SK-N-SH treated with all-trans-retinoic acid at 6 μM for 48 hours (cell line): ENCODE results near the gene CHST13.

Source experiments
- ATAC-seq: fragments of 200-7000 bp; cut with Tn5 transposase; 3 replicates; pipeline ENCODE4 v1.9.1; 2020; ENCODE audit warnings: mild to moderate bottlenecking, moderate library complexity
- ARNTL ChIP-seq: fragments of 450-650 bp; formaldehyde crosslinking; IDR thresholded peaks from 2 replicates; pipeline ENCODE4 v1.5.0; 2020; ENCODE audit warnings: low read depth, mild to moderate bottlenecking, moderate library complexity, borderline replicate concordance
- BACH2 ChIP-seq: fragments of 250-450 bp; sonication (Bioruptor Pico); IDR thresholded peaks from 2 replicates; pipeline ENCODE4 v1.9.0; 2021; ENCODE audit warnings: mild to moderate bottlenecking, borderline replicate concordance
- CSDC2 ChIP-seq: fragments of 250-450 bp; sonication (Bioruptor Pico); IDR thresholded peaks from 2 replicates; pipeline ENCODE4 v1.5.0; 2020; ENCODE audit warnings: mild to moderate bottlenecking, moderate library complexity
- GLIS3 ChIP-seq: fragments of 250-450 bp; sonication (Bioruptor Pico); IDR thresholded peaks from 2 replicates; pipeline ENCODE4 v1.5.0; 2020; ENCODE audit warnings: mild to moderate bottlenecking, moderate library complexity
- ISL1 ChIP-seq: fragments of 250-450 bp; sonication (Bioruptor Pico); IDR thresholded peaks from 2 replicates; pipeline ENCODE4 v2.1.2; 2022; ENCODE audit warnings: mild to moderate bottlenecking, moderate library complexity
- OSR1 ChIP-seq: fragments of 250-450 bp; sonication (Bioruptor Pico); IDR thresholded peaks from 2 replicates; pipeline ENCODE4 v1.8.0; 2022; ENCODE audit warnings: moderate library complexity, mild to moderate bottlenecking, inconsistent platforms
- PPARA ChIP-seq: fragments of 250-450 bp; sonication (Bioruptor Pico); IDR thresholded peaks from 2 replicates; pipeline ENCODE4 v1.5.0; 2020; ENCODE audit warnings: mild to moderate bottlenecking, borderline replicate concordance
- RARB ChIP-seq: fragments of 250-450 bp; sonication (Bioruptor Pico); IDR thresholded peaks from 2 replicates; pipeline ENCODE4 v1.8.0; 2021; ENCODE audit warnings: mild to moderate bottlenecking, moderate library complexity
- SNAI2 ChIP-seq: fragments of 250-450 bp; sonication (Bioruptor Pico); IDR thresholded peaks from 2 replicates; pipeline ENCODE4 v1.5.0; 2020; ENCODE audit warnings: mild to moderate bottlenecking, moderate library complexity
- TCF4 ChIP-seq: fragments of 250-450 bp; sonication (Bioruptor Pico); IDR thresholded peaks from 2 replicates; pipeline ENCODE4 v1.8.0; 2021; ENCODE audit warnings: mild to moderate bottlenecking, moderate library complexity, borderline replicate concordance
- ZC3H10 ChIP-seq: fragments of 250-450 bp; sonication (Bioruptor Pico); IDR thresholded peaks from 2 replicates; pipeline ENCODE4 v1.5.1; 2021; ENCODE audit warnings: mild to moderate bottlenecking, moderate library complexity
- ZFP3 ChIP-seq: fragments of 250-450 bp; sonication (Bioruptor Pico); IDR thresholded peaks from 2 replicates; pipeline ENCODE4 v1.5.0; 2020; ENCODE audit warnings: mild to moderate bottlenecking, moderate library complexity
- ZFP30 ChIP-seq: fragments of 450-650 bp; formaldehyde crosslinking; IDR thresholded peaks from 2 replicates; pipeline ENCODE4 v1.5.0; 2022; ENCODE audit warnings: mild to moderate bottlenecking, moderate library complexity
- ZNF565 ChIP-seq: fragments of 450-650 bp; formaldehyde crosslinking; conservative IDR thresholded peaks from 2 replicates; pipeline ENCODE4 v1.5.0; 2020; ENCODE audit warnings: low read depth, mild to moderate bottlenecking, moderate library complexity
- ZNF70 ChIP-seq: fragments of 450-650 bp; formaldehyde crosslinking; IDR thresholded peaks from 2 replicates; pipeline ENCODE4 v1.5.0; 2020; ENCODE audit warnings: mild to moderate bottlenecking, moderate library complexity
- ZNF8 ChIP-seq: fragments of 450-650 bp; formaldehyde crosslinking; IDR thresholded peaks from 2 replicates; pipeline ENCODE4 v1.5.0; 2020; ENCODE audit warnings: mild to moderate bottlenecking, moderate library complexity
- TF ChIP-seq, protein P1 (sequence below): fragments of 250-450 bp; sonication (Bioruptor Pico); IDR thresholded peaks from 2 replicates; pipeline ENCODE4 v1.5.1; 2020; ENCODE audit warnings: low read depth, mild to moderate bottlenecking, moderate library complexity
- TF ChIP-seq, protein P2 (sequence below): fragments of 250-450 bp; sonication (Bioruptor Pico); IDR thresholded peaks from 2 replicates; pipeline ENCODE4 v1.5.1; 2021; ENCODE audit warnings: mild to moderate bottlenecking, moderate library complexity
- TF ChIP-seq, protein P3 (sequence below): fragments of 250-450 bp; sonication (Bioruptor Pico); IDR thresholded peaks from 2 replicates; pipeline ENCODE4 v1.5.0; 2020; ENCODE audit warnings: mild to moderate bottlenecking, moderate library complexity
- TF ChIP-seq, protein P4 (sequence below): fragments of 250-450 bp; sonication (Bioruptor Pico); IDR thresholded peaks from 2 replicates; pipeline ENCODE4 v1.8.0; 2020; ENCODE audit warnings: mild to moderate bottlenecking, moderate library complexity, borderline replicate concordance

The CHST13 gene

DNA sequence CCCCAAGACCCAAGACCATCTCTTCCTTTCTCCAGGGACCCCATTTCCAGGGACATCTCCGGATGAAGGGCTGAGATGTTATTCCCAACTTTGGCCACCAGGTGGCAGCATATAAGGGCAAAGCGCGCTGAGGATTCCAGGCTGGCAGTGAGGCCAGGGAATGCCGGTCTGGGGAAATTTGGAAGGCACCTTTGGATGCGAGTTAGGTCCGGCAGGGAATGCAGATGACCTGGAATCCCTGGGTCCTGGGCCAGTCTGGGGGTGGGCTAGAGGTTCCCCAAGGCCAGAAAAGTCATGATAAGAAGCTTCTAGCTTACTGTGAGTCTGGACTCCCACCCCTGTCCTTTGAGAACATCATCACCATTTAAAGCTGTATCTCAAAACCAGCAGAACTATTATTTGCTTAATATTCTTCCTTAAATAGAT lies 1.6 kb upstream of the CHST13 start:
- TF ChIP-seq, protein P1, sequence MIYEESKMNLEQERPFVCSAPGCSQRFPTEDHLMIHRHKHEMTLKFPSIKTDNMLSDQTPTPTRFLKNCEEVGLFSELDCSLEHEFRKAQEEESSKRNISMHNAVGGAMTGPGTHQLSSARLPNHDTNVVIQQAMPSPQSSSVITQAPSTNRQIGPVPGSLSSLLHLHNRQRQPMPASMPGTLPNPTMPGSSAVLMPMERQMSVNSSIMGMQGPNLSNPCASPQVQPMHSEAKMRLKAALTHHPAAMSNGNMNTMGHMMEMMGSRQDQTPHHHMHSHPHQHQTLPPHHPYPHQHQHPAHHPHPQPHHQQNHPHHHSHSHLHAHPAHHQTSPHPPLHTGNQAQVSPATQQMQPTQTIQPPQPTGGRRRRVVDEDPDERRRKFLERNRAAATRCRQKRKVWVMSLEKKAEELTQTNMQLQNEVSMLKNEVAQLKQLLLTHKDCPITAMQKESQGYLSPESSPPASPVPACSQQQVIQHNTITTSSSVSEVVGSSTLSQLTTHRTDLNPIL (CRISPR knock-in tag) = no peak
- TF ChIP-seq ZNF8 (CRISPR knock-in tag) (no peak), CSDC2 (CRISPR knock-in tag) (no peak), SNAI2 (no peak), ZFP3 (CRISPR knock-in tag) (no peak), BACH2 (CRISPR knock-in tag) (no peak), RARB (CRISPR knock-in tag) (no peak)
- TF ChIP-seq, protein P2, sequence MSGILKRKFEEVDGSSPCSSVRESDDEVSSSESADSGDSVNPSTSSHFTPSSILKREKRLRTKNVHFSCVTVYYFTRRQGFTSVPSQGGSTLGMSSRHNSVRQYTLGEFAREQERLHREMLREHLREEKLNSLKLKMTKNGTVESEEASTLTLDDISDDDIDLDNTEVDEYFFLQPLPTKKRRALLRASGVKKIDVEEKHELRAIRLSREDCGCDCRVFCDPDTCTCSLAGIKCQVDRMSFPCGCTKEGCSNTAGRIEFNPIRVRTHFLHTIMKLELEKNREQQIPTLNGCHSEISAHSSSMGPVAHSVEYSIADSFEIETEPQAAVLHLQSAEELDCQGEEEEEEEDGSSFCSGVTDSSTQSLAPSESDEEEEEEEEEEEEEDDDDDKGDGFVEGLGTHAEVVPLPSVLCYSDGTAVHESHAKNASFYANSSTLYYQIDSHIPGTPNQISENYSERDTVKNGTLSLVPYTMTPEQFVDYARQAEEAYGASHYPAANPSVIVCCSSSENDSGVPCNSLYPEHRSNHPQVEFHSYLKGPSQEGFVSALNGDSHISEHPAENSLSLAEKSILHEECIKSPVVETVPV (CRISPR knock-in tag) = no peak
- peak; percentile 64 for ATAC-seq

DNA sequence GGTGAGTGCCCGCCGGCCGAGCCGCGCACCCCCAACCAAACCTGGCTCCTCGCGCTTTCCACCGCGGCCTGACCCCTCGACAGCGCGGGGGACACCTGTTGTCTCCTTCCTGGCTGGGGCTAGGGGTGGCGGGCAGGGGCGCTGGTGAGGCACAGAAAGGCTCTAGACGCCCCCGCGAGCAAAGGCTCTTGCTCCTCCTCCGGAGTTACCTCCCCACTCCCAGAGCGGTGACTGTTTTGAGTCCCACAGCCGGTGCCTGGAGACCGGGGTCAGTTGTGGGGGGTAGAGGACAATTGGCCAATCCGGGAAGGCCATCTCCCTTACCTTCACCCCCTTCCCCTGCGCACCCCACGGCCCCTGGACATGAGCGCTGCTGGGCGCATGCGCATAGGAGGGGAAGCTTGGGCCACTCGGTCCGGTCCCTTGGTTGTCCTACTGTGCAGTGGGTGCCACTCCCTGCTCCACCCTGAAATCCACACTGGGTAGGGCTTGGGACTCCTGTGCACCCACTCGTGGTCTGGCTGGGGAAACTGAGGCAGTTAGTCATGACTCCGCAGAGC lies 554 bp downstream of the CHST13 start:
- TF ChIP-seq CSDC2 (CRISPR knock-in tag) (no peak), ISL1 (CRISPR knock-in tag) (no peak), GLIS3 (CRISPR knock-in tag) (no peak), ZNF565 (no peak), ZFP30 (CRISPR knock-in tag) (no peak), ZNF70 (CRISPR knock-in tag) (no peak), ZNF8 (CRISPR knock-in tag) (no peak), ARNTL (CRISPR knock-in tag) (no peak), ZC3H10 (CRISPR knock-in tag) (no peak), ZFP3 (CRISPR knock-in tag) (no peak)
- TF ChIP-seq, protein P3, sequence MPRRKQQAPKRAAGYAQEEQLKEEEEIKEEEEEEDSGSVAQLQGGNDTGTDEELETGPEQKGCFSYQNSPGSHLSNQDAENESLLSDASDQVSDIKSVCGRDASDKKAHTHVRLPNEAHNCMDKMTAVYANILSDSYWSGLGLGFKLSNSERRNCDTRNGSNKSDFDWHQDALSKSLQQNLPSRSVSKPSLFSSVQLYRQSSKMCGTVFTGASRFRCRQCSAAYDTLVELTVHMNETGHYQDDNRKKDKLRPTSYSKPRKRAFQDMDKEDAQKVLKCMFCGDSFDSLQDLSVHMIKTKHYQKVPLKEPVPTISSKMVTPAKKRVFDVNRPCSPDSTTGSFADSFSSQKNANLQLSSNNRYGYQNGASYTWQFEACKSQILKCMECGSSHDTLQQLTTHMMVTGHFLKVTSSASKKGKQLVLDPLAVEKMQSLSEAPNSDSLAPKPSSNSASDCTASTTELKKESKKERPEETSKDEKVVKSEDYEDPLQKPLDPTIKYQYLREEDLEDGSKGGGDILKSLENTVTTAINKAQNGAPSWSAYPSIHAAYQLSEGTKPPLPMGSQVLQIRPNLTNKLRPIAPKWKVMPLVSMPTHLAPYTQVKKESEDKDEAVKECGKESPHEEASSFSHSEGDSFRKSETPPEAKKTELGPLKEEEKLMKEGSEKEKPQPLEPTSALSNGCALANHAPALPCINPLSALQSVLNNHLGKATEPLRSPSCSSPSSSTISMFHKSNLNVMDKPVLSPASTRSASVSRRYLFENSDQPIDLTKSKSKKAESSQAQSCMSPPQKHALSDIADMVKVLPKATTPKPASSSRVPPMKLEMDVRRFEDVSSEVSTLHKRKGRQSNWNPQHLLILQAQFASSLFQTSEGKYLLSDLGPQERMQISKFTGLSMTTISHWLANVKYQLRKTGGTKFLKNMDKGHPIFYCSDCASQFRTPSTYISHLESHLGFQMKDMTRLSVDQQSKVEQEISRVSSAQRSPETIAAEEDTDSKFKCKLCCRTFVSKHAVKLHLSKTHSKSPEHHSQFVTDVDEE = no peak
- ATAC-seq = peak; percentile 25

DNA sequence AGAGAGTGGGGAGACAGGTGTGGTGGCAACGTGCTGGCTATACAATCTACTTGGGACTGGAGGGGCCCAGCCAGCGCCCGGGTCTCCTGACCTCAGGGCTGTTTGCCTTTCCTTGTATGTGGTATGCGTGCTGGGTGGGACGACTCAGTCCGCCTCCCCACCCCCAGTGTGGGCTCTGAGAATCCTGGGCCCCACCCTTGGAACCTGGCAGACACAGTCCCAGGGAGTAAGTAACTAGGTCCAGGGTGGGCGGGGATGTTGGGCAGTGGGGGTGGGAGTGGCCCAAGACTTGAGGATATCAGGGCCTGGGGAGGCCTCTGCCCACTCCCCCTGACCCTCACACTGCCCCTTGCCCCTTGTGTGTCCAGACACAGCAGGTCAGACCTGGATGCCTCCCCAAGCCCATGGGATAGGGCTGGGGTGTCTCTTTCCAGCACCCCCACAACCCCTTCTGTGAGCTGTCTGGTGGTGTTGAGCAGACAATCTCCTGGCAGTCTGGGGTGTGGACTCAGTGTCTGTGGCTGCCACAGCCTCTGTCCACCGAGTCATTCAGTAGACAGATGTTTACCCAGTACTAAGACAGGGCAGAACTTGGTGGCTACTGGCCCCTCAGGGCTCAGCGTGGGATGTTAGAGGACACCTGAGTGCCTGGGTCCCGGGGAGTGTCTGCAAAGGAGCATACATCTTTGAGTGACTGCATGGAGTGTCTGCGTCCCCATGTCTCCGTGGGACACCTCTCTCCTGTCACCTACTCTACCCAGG lies 1.3 kb downstream of the CHST13 start:
- no peak for ATAC-seq
- TF ChIP-seq OSR1 (CRISPR knock-in tag) = no peak
- TF ChIP-seq SNAI2 = no peak
- TF ChIP-seq ZC3H10 (CRISPR knock-in tag) = no peak
- no peak for TF ChIP-seq ZNF565
- no peak for TF ChIP-seq ZFP30 (CRISPR knock-in tag)
- no peak for TF ChIP-seq PPARA (CRISPR knock-in tag)
- TF ChIP-seq, protein P2 (CRISPR knock-in tag) = no peak
- TF ChIP-seq, protein P1 (CRISPR knock-in tag) = no peak
- TF ChIP-seq BACH2 (CRISPR knock-in tag) = no peak
- TF ChIP-seq, protein P4, sequence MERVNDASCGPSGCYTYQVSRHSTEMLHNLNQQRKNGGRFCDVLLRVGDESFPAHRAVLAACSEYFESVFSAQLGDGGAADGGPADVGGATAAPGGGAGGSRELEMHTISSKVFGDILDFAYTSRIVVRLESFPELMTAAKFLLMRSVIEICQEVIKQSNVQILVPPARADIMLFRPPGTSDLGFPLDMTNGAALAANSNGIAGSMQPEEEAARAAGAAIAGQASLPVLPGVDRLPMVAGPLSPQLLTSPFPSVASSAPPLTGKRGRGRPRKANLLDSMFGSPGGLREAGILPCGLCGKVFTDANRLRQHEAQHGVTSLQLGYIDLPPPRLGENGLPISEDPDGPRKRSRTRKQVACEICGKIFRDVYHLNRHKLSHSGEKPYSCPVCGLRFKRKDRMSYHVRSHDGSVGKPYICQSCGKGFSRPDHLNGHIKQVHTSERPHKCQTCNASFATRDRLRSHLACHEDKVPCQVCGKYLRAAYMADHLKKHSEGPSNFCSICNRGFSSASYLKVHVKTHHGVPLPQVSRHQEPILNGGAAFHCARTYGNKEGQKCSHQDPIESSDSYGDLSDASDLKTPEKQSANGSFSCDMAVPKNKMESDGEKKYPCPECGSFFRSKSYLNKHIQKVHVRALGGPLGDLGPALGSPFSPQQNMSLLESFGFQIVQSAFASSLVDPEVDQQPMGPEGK (CRISPR knock-in tag) = no peak
- no peak for TF ChIP-seq TCF4
- TF ChIP-seq ARNTL (CRISPR knock-in tag) = no peak
